Activated T-cell treated with anti-CD3 and anti-CD28 coated beads, Interleukin-2, amount 50 U/mL, for 48 hours (primary cell): Measurements from ENCODE around the gene ZNF335.
"Not testable (repeated sequence)": the region's sequence is repeated elsewhere in the genome, so short reads cannot be mapped to it uniquely, and the experiment has no call there.

Experiments
- DNase-seq, 2 experiments: peaks; one replicate each; pipeline ENCODE4 v3.0.0-alpha.2; 2020

ZNF335 gene

GRCh38 chr20:45969712-45970634 lies 2.0 kb downstream of the ZNF335 start:
- DNase-seq, result peak in 1 of 2 experiments; percentile 45

DNA sequence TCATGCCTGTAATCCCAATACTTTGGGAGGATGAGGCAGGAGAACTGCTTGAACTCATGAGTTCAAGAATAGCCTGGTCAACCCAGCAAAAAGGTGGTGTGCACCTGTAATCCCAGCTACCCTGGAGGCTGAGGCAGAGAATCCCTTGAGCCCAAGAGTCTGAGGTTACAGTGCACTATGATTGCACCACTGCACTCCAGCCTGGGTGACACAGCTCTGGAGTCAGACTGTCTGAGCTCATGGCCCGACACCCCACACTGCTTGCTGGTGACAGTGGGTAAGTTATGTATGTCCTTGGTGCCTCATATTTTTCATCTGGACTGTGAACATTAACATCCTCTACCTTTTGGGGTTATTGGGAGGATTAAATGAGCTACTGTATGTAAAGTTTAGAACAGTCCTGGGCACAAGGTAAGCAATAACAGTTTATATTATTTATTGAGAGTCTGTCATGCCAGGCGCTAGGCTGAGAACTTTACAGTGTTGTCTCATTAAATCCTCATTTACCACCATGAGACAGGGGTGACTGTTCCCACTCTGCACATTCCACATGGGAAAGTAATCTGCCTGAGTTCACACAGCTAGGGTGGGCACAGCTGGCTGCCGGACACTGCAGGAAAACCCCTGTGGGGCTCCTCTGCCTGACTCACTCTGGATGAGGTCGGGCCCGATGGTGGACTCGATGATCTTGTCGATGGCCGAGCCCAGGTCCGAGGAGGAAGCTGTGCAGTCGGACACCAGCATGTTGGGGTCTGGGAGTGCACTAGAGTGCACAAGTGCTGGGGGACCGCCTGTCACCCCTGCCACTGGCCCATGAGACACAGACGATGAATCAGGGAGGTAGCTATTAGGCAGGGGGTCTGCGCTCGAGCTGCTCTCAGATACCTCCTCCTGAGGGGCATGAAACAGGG lies 2.9 kb downstream of the ZNF335 start:
- no peak for DNase-seq

GRCh38 chr20:45968081-45968671 lies 3.8 kb downstream of the ZNF335 start:
- DNase-seq, result no peak

DNA sequence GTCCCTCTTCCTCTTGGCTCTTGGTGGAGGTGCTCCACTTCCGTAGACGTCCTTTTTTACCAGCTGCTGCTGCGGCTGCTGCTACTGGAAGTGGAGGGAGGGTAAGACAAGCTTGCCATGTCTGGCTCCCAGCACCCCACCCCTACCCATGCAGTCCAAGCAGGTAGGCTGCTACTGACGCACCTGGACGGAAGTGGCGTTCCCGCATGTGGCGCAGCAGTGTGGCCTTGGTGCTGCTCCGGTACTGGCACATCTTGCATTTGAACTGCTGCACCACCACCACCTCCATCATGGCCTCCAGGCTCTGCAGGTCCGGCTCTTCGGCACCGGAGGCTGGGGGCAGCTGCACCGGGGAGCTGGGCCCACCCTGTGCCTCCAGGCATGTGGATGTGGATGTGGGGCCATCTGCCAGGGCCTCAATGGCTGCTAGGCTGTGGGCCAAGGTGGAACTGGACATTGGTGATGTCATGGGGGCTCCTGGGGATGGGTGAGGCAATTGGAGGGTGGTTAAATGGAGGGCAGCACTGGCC lies 4.4 kb downstream of the ZNF335 start:
- DNase-seq, result no peak

GRCh38 chr20:45965169-45966002 lies 6.6 kb downstream of the ZNF335 start:
- DNase-seq, result no peak

GRCh38 chr20:45964006-45964400 lies 8.0 kb downstream of the ZNF335 start:
- no peak for DNase-seq

- no peak for DNase-seq
Observed at GRCh38 chr20:45963059-45964005, 8.7 kb downstream of the ZNF335 start.

GRCh38 chr20:45962031-45962755 lies 9.8 kb downstream of the ZNF335 start:
- DNase-seq, result no peak

- no peak for DNase-seq
Observed at GRCh38 chr20:45959956-45960630, 11.9 kb downstream of the ZNF335 start.

GRCh38 chr20:45959126-45959525 lies 12.9 kb downstream of the ZNF335 start:
- DNase-seq, result no peak

- no peak for DNase-seq
Observed at GRCh38 chr20:45958593-45958992, 13.4 kb downstream of the ZNF335 start.

DNA sequence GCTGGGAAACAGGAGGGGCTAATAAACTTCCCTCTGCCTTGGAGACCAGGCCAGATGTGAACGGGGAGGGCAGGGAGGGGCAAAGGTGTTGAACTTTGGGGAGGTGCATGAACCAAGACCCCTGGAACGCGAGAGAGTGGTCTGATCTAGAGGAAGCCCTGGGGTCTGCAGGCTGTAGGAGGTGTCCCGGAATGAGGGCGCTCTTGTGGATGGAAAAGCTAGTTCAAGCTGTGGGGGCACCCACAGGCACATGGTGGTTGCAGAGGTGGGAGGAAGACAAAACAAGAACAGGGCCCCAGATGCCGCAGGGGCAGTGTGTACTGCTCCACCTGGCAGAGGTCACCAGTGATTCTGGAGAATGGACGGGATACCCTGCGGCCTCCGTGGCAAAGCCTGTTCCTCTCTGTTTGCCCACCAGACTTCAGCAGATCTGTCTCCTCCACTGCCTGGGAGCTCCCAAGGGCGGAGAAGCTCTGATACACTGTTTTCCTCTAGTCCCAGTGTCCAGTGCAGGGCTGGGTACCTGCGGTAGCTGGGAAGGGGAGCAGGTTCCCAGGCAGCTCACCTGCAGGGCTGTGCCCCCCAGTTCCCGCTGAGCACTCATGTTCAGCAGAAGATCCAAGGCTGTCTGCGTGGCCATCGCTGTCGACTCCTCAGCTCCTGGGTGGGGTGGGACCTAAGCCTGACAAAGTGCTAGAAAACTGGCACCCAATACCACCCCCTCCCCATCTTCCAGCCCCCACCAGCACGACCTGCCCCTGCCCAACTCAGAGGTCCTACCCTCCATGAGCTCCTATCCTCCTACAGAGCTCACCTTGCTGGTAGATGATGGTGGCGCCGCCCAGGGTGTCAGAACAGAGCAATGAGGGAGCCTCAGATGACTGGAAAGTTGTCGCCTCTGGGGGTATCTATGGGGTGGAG lies 14.7 kb downstream of the ZNF335 start:
- no peak for DNase-seq

GRCh38 chr20:45956326-45956725 lies 15.7 kb downstream of the ZNF335 start:
- DNase-seq, result not testable (repeated sequence)

GRCh38 chr20:45953672-45954071 lies 18.3 kb downstream of the ZNF335 start:
- DNase-seq, result no peak

- DNase-seq, result no peak
Observed at GRCh38 chr20:45952861-45953260, 19.1 kb downstream of the ZNF335 start.

DNA sequence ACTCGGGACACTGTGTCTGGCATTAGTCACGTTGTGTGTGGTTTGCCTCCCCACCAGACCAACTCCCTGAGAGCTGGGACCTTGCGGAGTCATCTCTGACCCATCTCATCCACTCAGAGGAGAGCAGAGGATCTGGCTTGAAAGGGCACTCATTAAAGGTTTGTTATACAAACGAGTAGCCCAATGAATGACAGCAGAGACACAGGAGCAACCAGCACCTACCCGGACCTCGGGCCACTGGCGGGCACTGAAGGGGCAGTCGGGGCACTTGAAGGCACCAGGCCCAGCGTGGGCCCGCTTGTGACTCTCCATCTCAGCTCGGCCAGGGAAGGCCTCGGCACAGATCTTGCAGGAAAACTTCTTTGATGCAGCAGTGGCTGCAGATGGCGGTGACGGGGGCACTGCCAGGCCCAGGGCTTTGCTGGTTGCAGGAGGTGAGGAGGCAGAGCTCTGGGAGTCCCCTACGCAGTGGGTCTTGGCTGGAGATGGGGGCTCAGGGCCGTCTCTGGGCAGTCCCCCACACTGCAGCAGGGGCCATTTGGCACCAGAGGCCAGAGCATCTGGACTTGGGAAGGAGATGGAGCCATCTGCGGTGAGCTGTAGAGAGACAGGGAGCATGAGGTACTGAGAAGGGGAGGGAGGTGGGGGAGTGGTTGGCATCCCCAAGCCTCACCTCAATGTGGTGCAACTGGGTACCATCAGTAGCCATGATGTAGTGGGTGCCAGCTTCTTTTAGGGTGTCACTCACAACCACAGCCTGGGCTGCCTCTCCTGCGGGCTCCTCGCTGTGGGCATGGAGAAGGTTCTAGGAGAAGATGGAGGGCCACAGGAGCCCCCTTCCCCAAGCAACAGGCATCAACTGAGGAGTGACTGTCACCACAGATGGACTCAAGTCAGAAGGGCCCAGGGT lies 19.8 kb downstream of the ZNF335 start:
- DNase-seq, result no peak

DNA sequence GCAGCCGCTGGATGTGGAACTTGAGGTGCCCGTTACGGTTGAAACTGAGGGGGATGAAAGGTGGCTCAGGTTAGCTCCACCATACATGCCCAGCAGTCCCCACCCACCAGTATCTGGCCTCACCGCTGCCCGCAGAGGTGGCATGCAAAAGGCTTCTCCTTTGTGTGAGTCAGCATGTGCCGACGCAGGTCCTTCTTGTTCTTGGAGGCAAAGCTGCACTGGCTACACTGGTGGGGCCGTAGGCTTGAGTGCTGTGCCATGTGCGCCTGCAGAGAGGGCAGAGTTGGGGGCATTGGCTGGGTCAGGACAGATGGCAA lies 21.7 kb downstream of the ZNF335 start:
- DNase-seq, result no peak
